Activated effector memory CD4-positive, alpha-beta T cell treated with Interleukin-2 at 50 U/mL for 16 hours (primary cell): ENCODE measurements around the gene BHLHE41.

Experiments
- DNase-seq: peaks from one replicate; pipeline ENCODE4 v3.0.0-alpha.2; 2020

Gene BHLHE41

DNA sequence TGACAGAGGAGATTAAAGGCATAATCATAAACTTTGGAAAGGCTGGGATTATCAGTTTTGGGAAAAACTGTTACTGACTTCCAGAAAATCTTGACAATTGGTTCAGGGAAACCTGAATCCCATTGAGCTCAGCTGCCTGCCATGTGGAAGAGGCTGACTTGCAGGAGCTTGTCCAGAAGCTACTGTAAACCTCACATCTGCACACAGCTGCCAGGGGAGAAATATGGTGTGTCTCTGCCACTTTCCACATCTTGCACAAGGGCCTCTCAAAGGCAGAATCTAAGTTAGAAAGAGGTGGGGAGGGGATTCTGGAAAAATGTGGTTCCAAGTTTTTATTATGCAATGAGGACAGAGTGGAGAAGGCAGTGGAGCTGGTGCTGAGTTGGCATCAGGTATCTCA lies 8.7 kb upstream of the BHLHE41 start:
- DNase-seq, result no peak

DNA sequence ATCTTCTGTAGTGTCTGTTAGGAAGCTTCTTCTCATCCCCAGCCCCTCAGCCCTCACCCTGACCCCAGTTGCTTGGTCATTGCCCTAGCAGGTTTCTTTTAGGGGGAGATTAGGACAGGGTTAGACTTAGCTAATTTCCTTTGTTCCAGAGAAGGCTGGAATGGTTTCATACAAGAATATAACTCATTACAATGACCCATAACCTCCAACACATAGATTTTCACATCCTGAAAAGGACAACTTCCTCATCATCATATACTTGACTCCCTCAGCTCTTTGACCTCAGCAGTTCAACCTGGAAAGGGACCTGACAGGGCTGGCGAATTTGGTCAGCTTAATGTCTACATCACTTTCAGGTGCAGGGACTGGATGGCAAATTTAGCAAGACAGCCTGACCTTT lies 8.0 kb upstream of the BHLHE41 start:
- DNase-seq, result no peak

DNA sequence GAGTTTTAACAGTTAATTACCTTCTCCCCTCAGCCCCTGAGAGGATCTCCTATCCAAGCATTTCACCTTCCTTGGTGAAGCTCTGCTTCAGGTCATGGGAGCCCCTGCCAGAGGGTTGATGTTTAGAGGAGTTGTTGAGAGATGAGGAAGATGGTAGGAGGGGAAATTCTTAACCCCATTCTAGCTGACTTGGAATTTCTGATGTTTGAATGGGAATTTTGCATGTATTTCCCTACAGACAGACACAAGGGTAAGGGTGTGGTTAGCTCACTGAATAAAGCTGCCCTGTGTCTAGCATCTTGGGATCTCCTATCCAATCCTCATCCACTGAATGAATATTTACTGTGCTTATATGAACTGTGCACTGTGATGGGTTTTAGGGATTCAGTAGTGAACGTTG lies 7.1 kb upstream of the BHLHE41 start:
- no peak for DNase-seq

DNA sequence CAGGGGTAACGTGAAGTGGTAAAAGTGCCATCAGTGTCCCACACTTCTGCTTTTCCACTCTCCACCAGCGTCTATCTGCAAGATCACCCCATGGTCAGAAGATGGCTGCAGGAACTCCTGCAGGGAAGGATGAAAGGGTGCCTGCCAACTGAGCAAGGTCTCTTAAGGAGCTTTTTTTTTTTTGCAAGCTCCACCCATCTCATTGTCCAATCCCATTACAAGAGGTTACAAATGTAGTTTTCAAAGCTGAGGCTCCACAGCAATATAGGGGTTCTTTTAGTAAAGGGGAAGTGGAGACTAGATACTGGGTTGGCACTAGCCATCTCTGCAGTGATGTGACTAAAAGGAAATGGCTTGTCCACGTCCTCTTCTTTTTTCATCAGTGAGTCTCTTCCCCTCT lies 5.9 kb upstream of the BHLHE41 start:
- no peak for DNase-seq

DNA sequence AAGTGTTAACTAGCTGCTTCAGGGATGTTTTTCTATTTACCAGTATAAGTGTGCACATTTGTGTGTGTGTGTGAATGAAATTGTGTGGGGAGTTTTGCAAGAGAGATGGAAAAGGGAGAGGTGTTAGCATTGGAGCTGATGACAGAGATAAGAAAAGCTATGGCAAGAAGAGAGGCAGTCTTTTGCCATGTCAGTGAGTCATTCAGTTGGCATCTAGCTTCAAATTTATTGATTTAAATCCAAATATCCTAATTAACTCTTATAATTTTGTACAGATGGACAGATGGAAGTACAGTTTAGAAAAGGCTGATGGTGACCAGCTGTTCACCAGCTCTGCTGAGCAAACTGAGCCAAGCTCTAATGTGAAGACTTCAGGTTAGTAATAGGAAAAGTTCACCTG lies 3.3 kb upstream of the BHLHE41 start:
- DNase-seq, result no peak

DNA sequence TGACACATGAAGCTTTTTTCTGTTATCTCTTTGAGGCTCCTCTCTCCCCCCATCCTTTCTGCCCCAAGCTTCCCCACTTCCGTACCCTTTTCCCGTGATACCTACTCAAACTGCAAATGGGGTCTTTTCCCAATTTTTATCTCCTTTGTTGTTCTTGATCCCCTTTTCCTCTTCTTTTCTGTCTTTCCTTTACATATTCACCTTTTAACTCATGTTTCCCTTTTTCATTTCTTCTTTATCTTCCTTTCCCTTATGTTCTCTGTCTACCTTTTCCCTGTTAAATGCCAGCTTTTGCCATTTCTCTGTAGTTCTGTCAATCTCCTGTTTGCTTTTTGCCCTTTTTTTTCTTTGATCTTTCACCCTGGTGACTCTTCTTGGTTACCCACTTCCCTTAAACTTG lies 2.6 kb upstream of the BHLHE41 start:
- no peak for DNase-seq

DNA sequence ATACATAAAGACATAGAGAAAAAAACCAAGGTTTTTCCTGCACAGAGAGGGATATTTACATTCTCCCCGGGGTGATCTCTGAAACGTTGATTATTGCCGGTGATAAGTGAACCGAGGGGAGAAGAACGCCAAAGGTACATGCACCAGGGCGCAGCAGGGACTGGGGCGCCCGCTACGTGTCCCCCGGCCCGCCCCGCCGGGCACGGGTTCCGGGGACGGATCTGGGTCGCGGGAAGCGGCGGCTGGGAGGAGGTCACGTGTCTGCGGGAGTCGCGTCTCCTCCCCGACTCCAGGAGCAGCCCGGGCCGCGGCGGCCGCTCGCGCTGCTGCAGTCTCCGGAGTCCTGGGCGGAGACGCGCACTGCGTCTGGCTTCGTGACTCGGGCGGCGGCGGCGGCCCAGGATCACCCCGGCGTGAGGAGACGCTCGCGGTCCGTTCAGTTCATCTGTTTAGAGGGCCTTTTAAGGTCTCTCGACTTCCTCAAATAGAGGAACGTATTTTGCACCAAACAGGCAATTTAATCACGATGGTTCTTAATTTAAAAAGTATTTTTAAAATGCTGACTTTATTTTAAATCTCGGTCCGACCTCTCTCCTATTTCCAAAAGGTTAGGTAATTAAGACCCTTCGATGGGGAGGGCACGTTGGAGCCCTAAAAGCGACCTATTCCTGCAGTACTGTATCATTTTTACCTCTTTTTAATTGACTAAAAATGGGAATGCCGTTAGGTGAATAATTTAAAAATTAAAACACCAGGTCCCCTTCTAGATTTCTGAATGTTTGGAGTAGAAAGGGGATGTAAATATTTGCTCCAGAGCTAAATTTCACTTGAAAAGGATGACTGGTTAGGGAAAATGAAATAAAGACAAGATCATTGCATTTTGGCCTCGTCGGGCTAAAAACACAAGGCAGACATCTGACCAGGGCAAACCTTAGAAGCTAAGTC lies 1.8 kb upstream of the BHLHE41 start:
- no peak for DNase-seq

DNA sequence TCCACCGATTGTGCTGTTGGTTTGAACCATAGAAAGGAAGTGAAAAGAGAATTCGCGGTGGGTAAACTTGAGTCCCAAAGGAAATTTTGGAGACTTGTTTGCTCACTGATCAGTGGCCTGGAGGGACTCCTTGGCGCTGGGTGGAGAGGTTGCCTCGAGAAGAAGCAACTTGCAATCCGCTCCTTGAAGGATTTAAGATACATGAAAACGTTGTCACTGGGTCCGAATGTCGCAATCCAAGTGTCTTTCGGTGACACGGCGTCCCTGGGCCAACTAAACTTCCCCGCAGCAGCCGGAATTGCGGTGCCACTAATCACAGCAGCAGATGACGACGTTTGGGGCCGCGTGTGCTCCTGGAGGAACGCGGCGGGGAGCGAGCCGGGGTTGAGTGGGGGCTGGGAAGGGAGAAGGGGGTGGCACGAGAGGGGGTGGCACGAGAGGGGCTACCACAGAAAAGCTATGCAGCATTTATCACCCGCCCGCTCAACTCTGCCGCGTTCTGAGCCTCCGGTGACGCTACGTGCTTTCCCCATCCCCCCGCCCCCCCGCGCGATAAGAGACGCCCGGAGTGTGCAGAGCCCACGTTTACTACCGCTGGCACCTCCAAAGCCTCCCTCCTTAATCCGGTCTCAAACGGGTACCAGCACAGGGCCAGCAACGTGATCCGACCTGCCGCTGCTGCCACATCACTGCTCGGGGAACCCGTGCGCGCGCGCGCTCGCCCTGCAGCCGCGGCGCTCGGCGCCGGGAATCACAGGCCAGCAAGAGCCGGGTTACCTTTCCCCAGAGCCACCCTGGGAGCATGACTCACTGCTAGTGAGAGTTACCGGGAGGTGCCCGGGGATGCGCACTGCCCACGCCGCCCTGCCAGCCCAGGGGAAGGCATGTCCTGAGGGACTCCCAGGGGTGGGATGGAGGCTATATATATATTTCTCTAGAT lies 833 bp upstream of the BHLHE41 start:
- DNase-seq, result no peak

DNA sequence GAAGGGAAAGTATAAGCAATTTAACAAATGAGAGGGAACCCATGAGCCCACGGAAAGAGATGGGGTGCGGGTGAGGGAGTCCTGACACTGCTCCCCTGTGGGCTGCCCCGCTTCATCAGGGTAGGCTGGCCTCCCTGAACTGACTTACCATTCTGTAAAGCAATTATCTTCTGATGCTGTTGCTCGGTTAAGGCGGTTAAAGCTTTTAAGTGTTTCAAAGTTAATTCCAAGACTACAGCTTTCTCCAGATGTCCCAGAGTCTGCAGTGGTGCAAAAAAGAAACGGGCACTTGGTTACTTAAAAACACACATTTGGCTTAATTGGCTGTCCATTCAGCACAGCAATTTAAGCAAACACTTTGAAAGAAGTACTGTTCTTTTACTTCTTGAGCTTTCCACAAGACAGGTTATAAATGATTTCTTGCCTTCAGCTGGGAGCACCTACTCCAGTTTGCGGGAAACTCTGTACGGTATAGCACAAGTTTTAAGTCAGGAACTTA lies 1.3 kb downstream of the BHLHE41 start:
- no peak for DNase-seq

DNA sequence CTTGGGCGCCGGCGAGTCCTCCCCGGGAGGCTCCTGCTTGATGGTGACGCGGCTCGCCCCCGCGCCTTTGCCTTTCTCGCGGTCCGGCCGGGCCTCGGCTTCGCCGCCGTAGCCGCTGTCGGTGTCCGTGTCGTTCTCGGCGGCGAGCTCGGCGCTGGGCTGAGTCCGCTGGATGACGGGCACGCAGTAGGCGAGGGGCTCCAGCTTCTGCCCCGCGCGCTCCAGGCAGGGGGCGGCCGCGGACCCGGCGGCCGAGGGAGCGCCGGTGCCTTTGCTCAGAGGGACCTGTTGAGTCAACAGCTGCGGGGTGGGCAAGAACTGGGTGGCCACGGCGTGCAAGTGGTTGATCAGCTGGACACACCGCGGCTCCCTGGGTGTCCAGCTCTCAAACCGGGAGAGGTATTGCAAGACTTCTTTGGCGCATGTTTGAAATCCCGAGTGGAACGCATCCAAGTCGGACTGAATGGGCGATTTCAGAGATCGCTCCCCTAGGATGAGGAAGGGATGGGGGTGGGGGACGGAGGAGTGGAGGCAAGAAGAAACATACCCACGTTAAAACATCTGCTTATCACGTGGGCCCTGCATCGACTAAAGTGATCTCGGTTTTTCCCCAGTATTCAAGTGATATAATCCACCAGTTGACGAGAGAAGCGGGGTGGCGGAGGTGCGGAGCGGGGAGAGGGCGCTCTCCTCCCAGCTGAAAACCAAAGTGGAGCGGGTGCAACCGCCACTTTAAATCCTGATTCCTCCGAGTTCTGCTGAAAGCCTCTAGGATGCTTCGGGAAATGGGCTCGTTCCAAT lies 2.0 kb downstream of the BHLHE41 start:
- no peak for DNase-seq

DNA sequence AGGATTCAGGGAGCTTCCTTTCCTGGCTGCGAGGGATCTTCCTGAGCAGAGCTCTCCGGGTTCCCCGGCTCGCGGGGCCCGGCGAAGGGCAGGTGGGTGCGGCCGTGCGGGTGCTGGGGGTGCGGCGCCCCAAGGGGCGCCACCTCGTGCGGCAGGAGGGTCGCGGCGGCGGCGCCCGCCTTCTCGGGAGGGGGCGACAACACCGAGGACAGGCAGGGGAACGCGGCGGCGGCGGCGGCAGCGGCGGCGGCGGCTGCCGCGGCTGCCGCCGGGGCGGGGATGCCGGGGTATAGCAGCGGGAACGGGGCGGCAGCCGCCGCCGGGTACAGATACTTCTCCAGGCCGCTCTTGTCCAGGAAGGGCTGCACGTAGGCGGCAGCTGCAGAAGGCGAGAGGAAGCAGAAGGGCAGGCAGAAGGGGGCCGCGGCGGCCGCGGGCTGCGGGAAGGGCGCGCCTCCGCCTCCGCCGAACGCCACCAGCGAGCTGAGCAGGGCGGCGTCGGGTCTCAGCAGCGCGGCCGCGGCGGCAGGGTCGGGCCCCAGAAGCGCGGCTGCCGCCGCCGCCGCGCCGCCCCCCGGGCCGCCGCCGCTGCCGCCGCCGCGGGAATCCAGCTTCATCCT lies 2.7 kb downstream of the BHLHE41 start:
- DNase-seq, result no peak

DNA sequence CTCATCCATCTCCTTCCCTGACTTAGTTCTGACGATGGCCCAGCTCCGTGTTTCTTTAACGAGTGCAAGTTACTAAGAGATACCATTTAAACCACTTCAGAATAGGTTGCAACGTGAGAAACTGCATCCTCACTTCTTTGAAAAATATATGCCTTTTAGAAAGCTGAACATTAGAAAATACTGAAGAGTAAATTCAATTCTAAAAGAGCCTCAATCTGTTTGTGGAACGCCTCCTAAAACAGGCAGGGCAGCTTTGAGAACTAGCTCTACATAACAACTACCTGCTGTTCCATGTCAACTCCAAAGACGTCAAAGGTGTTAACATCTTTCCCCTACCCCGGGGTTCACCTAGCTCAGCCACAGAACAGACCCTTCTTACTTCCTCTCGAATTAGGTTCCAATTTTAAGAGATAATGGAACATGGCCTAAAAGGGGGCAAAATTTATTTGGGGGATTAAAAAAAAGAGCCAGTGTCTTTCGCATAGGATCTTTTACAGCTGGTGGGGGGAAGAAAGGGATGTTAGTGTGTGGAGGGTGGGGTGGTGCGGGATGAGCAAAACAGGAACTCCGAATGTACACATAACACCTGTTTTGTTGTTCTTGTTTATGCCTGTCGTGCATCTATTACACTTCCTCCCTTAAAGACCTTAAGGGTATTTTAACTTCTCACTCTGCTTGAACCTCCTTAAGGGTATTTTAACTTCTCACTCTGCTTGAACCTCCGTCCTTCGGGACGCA lies 3.3 kb downstream of the BHLHE41 start:
- no peak for DNase-seq

DNA sequence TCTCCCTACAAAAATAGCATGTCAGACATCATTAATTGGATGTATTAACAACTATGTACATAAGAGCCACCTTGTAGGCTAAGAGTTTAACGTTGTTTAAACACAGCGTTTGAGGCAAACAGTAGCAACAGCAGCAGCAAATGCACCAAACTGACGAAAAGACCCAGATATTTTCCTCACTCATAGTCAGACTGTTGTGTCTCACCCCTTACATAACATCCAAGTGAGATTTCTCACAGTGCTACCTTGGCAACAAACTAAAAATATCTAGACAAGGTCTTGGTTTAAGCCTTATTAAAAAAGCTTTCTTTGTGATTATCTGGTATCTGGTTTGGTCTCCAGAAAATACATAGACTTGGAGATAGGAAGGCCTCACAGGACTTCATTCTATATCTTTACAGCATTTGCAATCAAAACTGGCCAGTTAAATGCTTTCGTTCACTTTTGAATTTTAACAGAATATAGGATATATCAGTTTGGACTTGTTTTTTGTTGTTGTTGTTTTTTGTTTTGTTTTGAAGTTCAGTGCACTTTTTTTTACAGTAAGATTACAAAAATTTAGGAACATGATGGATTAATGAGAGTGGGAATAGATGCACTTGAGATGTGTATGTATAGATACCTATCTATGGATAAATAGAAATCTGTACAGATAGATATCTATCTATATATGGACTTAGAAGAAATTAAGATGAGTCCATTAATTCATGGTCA lies 4.1 kb downstream of the BHLHE41 start:
- no peak for DNase-seq

DNA sequence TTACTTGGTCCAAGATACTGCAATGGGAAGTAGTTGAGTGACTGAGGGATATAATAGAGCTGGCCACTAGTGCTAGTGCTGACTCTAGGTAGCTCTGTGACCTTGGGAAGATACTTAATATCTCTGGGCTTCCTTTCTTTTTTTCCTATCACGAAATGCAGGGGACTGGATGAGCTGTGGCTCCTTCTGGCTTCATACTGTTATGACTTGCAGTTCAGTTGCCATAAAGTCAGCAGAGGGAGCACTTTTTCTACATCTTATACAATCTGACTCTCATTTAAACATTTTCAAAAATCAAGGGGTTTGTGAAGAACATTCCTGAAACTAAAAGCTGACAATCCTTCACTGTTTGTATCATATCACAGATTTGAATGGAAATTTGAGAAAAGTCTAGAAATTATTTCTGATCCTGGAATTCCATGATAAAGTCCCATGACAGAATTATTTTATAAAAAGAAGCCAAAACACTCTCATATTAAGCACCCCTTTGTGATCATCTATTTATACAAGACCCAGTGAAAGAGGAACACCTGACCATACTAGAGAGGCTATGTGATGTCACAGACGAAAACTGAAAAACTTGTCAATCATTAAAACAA lies 5.3 kb downstream of the BHLHE41 start:
- no peak for DNase-seq

DNA sequence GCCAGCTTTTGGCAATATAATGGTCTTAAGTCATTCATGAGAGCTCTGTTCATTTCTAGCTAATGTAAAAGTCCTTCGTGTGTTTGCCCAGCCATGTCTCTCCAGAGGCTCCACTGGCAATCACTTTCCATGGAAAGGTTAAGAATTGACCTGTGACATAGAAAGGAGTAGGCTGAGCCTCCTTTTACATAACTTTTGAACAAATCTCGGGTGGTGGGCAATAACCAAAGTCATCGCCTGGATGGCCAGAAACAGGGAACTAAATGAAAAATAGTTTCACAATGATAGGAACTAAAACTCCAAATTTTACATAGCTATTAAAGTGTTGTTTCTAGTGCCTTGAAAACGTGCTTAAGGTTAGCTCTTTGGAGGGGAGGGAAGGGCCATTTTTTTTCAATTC lies 6.5 kb downstream of the BHLHE41 start:
- no peak for DNase-seq

DNA sequence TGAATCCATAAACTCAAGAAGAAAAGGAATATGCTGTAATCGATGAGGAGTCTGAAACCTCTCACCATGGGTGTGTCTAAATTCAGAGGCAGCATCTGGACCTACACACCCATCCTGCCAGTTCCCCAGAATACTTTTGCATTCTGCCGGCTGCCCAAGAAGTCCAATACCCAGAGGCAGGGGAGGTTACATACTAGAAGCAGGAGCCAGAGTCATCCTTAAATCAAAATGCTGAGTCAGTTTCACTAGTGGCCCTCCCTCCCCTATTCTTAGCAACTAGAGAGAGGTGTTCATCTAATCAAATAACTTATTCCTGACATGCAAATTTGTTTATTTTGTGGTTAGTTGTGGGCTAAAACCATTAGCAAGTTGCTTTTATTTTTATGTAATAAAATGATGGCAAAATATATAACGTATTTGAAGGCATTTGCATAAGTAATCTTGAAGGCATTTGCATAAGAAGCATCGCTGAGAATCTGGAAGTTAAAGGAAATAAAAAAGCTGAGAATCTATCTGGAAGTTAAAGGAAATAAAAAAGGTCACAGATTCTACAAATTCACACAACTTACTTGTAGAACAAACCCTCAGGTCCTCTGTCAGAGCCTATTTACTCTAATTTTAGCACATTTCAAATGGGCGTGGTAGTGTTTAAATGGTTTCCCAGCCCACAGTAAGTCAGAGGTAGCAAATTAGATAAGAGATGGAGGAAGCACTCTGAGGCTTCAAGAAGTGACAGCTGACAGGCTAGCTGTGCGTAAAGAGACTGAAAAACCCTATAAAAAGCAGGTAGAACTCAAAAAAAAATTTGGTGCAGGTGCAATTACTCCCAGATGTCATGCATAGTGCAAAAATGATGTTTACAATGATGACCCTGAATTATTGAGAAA lies 7.8 kb downstream of the BHLHE41 start:
- DNase-seq, result no peak

DNA sequence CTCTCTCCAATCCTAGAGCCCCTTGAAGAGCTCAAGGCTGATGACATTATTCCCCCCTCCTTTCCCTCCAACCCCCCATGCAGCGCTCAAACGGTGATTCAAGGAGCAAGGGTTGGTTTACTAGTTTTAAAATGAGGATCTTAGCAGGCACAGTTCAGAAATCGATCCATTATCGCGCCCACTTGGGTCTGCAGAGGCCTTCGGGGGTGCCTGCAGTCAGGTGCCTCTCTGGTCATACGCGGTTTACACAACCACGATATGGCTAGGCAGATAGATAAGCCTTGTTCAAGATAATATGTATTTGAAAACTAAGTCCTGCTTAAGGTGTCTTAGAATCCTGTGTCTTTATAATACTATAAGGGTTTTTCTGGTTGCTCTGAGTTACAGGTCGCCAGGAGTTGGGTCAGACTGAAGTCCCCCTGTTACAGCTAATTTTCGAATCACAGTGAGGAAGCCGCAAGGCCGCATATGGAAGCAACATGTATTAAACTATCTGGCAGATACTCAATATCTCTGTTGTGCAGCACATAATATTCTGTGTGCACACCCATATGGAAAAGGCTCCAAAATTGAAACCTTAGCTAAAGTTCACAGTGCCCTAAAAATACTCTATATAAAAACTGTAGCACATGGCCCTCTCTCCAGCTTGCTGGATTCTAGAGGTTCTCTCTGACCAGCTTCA lies 10.0 kb downstream of the BHLHE41 start:
- no peak for DNase-seq

DNA sequence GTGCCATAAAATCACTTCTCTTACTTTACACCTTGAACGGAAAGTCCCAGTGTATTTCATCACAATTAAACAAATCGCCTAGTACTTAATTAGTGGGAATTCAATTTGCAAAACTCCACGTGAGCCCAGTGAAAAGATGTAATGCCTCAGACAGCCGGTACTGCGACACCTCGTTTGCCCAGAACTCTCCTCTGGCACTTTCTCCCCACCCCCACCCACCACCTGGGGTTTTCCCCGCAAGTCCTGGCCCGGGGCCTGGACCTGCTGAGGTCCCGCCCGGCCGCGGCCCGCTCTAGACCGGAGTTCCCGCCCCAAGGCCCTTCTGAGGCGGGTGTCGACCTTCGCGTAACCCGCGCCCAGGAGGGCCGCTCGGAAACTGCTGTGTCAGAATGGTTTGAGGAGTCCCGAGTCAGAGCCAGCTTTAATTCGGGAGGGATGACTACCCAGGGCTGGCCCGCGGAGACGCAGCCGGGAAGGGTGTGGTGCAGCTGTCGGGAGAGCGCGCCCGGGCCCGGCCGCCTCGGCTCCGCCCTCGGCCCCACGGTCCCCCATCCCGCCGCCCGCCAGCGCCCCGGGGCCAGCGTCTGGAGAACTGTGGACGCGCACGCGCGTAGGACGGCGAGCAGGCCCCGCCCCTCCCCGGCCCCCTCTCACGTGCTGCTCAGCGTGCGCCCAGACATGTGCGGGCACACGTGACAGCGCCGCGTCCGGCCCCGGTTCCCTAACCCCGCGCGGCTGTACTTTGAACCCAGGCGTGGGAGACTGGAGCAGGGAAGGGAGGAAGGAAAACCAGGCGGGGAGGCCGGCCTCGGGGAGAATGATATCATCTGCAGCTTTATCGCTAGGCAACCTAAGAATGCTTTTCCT lies 10.8 kb downstream of the BHLHE41 start:
- peak; percentile 50 for DNase-seq
